SH-SY5Y (cell line): Measurements from ENCODE around the gene FGG.

Experiments used
- GATA2 ChIP-seq: IDR thresholded peaks from 2 replicates; pipeline ENCODE4 v1.6.1; 2011; ENCODE audit warnings: mild to moderate bottlenecking, low read depth, low read length
- GATA3 ChIP-seq: IDR thresholded peaks from 2 replicates; pipeline ENCODE4 v1.6.1; 2011; ENCODE audit warnings: low read depth, mild to moderate bottlenecking, low read length, moderate library complexity

DNA sequence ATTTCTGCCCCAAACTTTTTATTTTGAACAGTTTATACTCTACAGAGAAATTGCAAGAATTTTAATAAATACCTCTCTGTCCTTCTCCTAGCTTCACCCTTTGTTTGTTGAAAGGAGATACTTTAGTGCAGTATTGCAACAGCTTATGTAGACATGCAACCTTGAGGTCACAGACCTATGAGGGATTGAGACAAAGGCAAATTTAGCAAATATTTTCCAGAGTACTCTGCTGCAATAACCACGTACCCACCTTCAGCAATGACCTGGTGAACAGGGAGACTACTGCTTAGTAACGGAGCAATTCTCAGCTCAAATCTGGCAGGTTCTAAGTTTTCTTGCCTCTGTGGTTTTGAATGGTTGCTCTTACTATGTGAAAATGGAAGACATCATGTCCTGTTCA is 35.1 kb downstream of the FGG start:
- TF ChIP-seq GATA2 = no peak
- TF ChIP-seq GATA3 = no peak
